OCI-LY1 (cell line): ENCODE data around the gene TSN.

Experiments
- EZH2 ChIP-seq: fragments of 200-600 bp; sonication (generic), shearing (Covaris generic); IDR thresholded peaks from 2 replicates; pipeline ENCODE4 v1.8.0; 2017; ENCODE audit warnings: borderline replicate concordance, mixed run types, mild to moderate bottlenecking, antibody characterized with exemption, low read length, moderate library complexity, mixed read lengths
- TF ChIP-seq, protein P1 (sequence below): fragments of 200-600 bp; sonication (generic), shearing (Covaris generic); IDR thresholded peaks from 2 replicates; pipeline ENCODE4 v1.5.1; 2017; ENCODE audit warnings: mild to moderate bottlenecking, antibody characterized with exemption, low read length, moderate library complexity, mixed read lengths

DNA sequence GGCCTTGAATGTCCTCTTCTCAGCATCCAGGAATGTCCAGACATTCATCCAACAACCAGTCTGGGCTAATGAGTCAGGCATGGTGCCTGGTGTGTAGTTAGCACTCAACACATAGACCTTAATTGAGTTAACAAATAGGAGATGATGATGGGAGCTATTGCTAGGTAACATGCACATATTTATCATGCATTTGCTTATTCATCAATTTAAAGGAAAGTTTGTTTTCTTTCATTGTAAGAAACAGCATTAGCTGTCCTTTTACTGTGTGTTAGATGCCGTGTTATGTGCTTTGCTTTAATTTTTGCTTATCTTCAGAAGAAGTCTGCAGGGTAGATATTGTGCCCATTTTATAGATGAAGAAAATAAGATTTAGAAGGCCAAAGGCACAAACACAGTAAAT lies 43.2 kb downstream of the TSN start:
- TF ChIP-seq, protein P1, sequence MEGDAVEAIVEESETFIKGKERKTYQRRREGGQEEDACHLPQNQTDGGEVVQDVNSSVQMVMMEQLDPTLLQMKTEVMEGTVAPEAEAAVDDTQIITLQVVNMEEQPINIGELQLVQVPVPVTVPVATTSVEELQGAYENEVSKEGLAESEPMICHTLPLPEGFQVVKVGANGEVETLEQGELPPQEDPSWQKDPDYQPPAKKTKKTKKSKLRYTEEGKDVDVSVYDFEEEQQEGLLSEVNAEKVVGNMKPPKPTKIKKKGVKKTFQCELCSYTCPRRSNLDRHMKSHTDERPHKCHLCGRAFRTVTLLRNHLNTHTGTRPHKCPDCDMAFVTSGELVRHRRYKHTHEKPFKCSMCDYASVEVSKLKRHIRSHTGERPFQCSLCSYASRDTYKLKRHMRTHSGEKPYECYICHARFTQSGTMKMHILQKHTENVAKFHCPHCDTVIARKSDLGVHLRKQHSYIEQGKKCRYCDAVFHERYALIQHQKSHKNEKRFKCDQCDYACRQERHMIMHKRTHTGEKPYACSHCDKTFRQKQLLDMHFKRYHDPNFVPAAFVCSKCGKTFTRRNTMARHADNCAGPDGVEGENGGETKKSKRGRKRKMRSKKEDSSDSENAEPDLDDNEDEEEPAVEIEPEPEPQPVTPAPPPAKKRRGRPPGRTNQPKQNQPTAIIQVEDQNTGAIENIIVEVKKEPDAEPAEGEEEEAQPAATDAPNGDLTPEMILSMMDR, result no peak
- no peak for TF ChIP-seq EZH2
